Esophagus muscularis mucosa (tissue), 4 donors: Measurements from ENCODE around the gene OTOGL.

Experiments used
- CTCF ChIP-seq, 3 experiments: fragments of 200-600 bp in 2 of 3; fragments of 450-650 bp in 1 of 3; sonication (generic) in 2 of 3; IDR thresholded peaks; one replicate each; pipeline ENCODE4 v1.5.1; 2017 to 2019; ENCODE audit warnings: antibody characterized with exemption in 3 of 3, mild to moderate bottlenecking in 2 of 3, moderate library complexity in 1 of 3
- EP300 ChIP-seq: sonication (generic); formaldehyde crosslinking; IDR thresholded peaks from one replicate; pipeline ENCODE4 v1.6.1; 2017; ENCODE audit warnings: antibody characterized with exemption
- POLR2A ChIP-seq: fragments of 450-650 bp; IDR thresholded peaks from one replicate; pipeline ENCODE4 v1.6.1; 2017; ENCODE audit warnings: antibody characterized with exemption, moderate library complexity, mild to moderate bottlenecking, low read depth
- POLR2AphosphoS5 ChIP-seq, 2 donors: sonication (generic); formaldehyde crosslinking; IDR thresholded peaks; one replicate each; pipeline ENCODE4 v1.6.1; 2017; ENCODE audit warnings: antibody characterized with exemption in 2 of 2

DNA sequence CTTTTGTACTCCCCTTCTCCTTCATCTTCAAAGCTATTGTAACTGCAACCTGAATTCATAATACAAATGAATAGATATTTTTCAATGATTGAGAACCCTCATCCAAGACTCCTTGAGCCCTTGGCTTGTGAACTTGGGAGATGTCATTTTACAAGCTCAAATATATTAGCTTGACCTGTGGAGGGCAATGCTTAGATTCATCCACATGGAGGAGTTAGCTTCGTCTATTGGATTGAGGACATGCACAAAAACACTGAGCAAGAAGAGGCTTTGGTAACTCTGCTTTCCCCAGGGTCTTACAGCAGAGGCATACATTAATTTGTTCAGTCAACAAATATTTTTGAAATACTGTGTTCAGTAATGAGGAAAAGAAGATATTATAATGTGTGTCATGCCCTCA, 101.1 kb downstream of the OTOGL start:
- TF ChIP-seq CTCF (IDR thresholded peaks at IDR 0.05): no peak
- no peak for TF ChIP-seq EP300
- TF ChIP-seq POLR2A: no peak
- TF ChIP-seq POLR2AphosphoS5 (IDR thresholded peaks at IDR 0.05): no peak
